HFF-Myc (cell line): ENCODE measurements around the gene IRAK4.

Source experiments
- DNase-seq: peaks from one replicate; pipeline ENCODE4 v3.0.0-alpha.2; 2011; ENCODE audit warnings: low read depth; ENCODE audit errors: extremely low read depth
- H3K4me3 ChIP-seq: replicated peaks from 2 replicates; pipeline ENCODE4 v1.5.1; 2011; ENCODE audit warnings: low read depth, mild to moderate bottlenecking, control low read depth, low read length
- TF ChIP-seq, protein P1 (sequence below): IDR thresholded peaks from 2 replicates; pipeline ENCODE4 v1.5.1; 2012; ENCODE audit warnings: mild to moderate bottlenecking, low read depth, low read length, control low read depth; ENCODE audit errors: missing control alignments

IRAK4 gene

GRCh38 chr12:43812057-43812456, 53.3 kb downstream of the IRAK4 start:
- no peak for DNase-seq
- TF ChIP-seq, protein P1, sequence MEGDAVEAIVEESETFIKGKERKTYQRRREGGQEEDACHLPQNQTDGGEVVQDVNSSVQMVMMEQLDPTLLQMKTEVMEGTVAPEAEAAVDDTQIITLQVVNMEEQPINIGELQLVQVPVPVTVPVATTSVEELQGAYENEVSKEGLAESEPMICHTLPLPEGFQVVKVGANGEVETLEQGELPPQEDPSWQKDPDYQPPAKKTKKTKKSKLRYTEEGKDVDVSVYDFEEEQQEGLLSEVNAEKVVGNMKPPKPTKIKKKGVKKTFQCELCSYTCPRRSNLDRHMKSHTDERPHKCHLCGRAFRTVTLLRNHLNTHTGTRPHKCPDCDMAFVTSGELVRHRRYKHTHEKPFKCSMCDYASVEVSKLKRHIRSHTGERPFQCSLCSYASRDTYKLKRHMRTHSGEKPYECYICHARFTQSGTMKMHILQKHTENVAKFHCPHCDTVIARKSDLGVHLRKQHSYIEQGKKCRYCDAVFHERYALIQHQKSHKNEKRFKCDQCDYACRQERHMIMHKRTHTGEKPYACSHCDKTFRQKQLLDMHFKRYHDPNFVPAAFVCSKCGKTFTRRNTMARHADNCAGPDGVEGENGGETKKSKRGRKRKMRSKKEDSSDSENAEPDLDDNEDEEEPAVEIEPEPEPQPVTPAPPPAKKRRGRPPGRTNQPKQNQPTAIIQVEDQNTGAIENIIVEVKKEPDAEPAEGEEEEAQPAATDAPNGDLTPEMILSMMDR, result no peak
- H3K4me3 ChIP-seq, result no peak overlapping the region

DNA sequence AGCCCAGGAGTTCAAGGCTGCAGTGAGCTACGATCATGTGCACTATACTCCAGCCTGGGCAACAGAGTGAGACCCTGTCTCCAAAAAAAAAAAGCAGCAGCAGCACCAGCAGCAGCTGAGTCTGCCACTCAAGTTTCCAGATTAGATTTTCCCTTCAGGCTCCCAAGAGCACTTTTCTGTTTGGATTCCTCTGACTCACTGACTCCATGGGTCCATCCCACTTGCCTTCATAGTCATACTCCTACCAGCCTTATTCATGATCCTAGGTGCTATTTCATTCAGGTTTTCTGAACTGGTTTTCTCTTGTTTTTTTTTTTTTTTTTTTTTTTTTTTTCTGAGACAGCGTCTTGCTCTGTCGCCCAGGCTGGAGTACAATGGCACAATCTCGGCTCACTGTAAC, 54.2 kb downstream of the IRAK4 start:
- TF ChIP-seq, protein P1, result no peak
- H3K4me3 ChIP-seq, result no peak overlapping the region
- DNase-seq, result no peak

- no peak overlapping the region for H3K4me3 ChIP-seq
- TF ChIP-seq, protein P1, result no peak
- no peak for DNase-seq
Observed at GRCh38 chr12:43815416-43815815, 56.7 kb downstream of the IRAK4 start.

GRCh38 chr12:43816168-43816567, 57.4 kb downstream of the IRAK4 start:
- no peak overlapping the region for H3K4me3 ChIP-seq
- TF ChIP-seq, protein P1, result no peak
- DNase-seq, result no peak

DNA sequence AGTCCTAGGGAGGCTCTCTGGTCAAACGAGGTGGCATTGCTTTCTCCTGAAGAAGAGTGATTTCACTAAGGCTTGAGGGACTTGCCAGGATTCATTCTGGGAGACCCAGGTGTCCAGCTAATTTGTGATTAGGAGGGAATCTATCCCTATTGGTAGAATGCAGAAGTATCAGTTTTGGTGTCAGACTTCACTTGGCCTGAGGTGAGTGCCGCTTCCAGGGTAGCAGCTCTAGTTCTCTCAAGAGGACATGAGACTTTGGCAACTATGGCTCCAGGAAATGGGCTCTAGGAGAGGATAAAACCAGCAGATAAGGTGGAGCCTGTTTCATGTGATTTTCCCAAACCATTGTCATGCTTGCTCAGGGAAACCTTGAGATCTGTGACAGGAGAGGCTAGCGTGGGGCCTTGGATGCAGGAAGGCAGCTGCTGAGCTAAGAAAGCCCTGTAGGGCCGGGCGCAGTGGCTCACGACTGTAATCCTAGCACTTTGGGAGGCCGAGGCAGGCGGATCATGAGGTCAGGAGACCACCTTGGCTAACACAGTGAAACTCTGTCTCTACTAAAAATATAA, 65.5 kb downstream of the IRAK4 start:
- TF ChIP-seq, protein P1, result no peak
- no peak overlapping the region for H3K4me3 ChIP-seq
- no peak for DNase-seq

- TF ChIP-seq, protein P1, result no peak
- no peak for DNase-seq
- no peak overlapping the region for H3K4me3 ChIP-seq
Observed at GRCh38 chr12:43826681-43827080, 67.9 kb downstream of the IRAK4 start.

DNA sequence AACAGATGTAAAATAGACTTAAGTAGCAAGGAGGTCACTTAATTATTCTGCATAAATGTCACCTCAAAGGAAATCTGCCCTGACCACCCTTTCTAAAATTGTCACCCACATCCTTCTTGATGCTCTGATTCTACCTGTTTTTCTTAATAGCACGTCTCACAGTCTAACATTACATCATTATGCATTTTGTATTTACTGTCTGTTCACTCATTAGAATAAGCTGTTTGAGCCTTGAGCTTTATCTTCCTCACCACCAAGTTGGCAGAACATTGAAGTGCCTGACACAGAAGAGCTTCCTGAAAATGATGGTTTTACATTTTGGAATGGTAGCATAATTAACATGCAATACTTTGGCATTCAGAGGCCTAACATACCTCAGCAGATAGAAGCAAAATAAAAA, 68.3 kb downstream of the IRAK4 start:
- H3K4me3 ChIP-seq, result no peak overlapping the region
- TF ChIP-seq, protein P1, result no peak
- DNase-seq, result no peak
